Retinal pigment epithelial cell (primary cell): Measurements from ENCODE around the gene MINK1.
A peak's percentile ranks its signal among the peaks of the same experiment; 100 is the strongest.

Experiments
- DNase-seq: peaks from one replicate; pipeline ENCODE4 v3.0.0-alpha.2; 2010; ENCODE audit warnings: low read depth
- H3K4me3 ChIP-seq: 2 replicates; pipeline ENCODE4 v1.5.1; 2011; ENCODE audit warnings: mild to moderate bottlenecking, low read length, control low read depth, moderate library complexity
- CTCF ChIP-seq: conservative IDR thresholded peaks from 2 replicates; pipeline ENCODE4 v1.5.1; 2011; ENCODE audit warnings: low read depth, low read length, control low read depth, inconsistent platforms

The MINK1 gene

DNA sequence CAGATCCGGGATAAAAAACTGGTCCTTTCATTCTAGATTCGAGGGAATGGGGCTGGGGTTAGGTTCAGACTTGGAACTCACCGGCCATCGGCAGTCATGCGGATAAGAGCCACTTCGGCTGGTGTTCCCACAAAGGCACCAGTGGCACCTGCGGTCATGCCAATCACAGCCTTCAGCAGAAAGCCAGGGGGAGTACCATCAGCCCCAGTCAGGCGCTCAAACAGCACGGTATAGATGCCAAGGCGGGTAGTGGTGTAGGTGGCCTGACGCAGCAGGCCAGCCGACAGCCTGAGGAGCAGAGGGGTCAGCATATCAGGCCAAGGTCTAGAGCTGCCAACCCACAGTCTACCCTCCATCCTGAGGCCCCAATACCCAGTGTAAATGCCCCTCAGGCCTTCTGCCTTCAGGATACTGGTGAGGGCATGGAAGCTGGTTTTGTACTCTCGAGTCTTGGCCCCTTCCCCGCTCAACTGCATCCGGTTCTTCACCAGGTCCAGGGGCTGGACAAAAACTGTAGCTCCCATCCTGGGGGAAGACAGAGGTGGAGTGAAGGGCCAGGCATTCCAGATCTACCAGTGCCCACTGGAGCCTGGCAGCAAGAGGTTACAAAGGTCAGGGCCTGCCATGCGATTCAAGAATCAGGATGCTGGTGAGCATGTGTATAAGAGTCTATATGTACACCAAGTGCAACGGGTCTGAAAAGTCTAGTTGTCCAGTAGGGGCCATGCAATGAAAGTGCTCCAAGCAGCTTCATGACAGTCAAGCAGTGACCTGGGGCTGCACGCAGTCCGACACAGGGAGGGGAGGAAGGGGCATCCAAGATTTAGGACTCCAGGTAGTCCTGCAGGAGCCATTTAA, 105.8 kb downstream of the MINK1 start:
- TF ChIP-seq CTCF: no peak
- no peak for DNase-seq
- peak overlapping the region; percentile 96 for H3K4me3 ChIP-seq

DNA sequence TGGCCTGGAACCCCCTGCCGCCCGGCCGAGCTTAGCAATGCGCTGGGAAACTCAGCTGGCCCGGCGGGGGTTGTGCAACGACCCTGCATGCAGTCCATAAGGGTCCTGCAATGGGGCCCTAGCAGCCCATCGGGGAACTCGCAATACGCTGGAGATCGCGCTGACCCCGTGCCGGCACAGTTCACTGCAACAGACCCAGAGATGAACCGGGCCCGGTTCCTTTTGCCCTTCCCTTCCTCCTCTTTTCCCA, 106.3 kb downstream of the MINK1 start:
- no peak for TF ChIP-seq CTCF
- DNase-seq: no peak
- peak overlapping the region; percentile 96 for H3K4me3 ChIP-seq

- peak; percentile 99 for DNase-seq
- no peak for TF ChIP-seq CTCF
- H3K4me3 ChIP-seq: peak within 1 kb of the TSS; percentile 96
These were observed 106.8 kb downstream of the MINK1 start, which contains the start of the genes RNF167 and SLC25A11 for GRCh38 chr17:4939796-4940554. Gene RNF167 (plus strand): TSS chr17:4940268. CDS start chr17:4940910, 642 bp downstream. Gene SLC25A11 (minus strand): TSS chr17:4940046. CDS start chr17:4939910, 136 bp downstream.

GRCh38 chr17:4940555-4941318, 107.6 kb downstream of the MINK1 start:
- TF ChIP-seq CTCF: no peak
- DNase-seq: no peak
- peak overlapping the region; percentile 96 for H3K4me3 ChIP-seq

DNA sequence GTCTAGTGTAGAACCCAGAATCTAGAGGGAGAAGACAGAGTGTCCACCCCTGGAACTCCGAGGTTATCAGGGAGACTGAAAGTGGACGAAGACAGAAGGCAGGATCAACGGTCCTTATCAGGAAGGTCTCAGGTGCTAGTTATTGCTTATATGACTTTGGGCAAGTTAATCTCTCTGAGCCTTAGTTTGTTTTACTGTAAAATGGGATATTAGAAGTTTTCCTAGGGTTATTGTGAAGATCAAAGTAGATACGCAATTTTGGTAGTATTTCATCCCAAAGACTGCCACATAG, 108.1 kb downstream of the MINK1 start:
- no peak for TF ChIP-seq CTCF
- H3K4me3 ChIP-seq: peak overlapping the region; percentile 96

DNA sequence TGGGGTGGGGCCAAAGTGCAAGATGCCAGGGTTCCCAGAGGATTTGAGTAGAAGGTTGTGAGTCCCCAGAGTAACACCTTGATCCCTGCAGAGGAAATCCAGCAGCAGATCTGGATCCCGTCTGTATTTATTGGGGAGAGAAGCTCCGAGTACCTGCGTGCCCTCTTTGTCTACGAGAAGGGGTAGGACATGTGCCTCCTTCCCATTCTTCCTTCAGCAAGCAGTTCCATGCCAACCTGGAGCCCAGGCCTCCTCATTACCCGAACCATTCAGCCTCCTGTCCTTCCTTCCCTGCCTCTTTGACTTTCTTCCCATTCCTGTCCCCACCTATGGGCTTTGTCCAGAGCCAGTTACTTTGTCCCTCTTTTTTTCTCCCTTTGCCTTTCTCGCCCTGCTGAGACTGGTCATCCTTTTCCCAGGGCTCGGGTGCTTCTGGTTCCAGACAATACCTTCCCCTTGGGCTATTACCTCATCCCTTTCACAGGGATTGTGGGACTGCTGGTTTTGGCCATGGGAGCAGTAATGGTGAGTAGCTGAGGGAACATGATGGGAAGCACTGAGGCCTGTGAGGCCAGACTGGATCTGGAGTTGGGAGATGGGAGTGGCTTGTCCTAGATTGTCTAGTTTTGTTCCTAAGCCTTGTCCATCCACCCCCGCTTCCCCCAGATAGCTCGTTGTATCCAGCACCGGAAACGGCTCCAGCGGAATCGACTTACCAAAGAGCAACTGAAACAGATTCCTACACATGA, 109.8 kb downstream of the MINK1 start:
- DNase-seq: no peak

More for the DNA sequence above, 108.1 kb downstream of the MINK1 start:
- no peak for DNase-seq

More for the DNA sequence above, 109.8 kb downstream of the MINK1 start:
- no peak overlapping the region for H3K4me3 ChIP-seq
- TF ChIP-seq CTCF: no peak
